Lung (tissue), 12 donors: ENCODE data around the gene TCEA3. TPM values are rescaled to one million over a fixed set of nuclear protein-coding genes. Genes with fewer than 3 reads are reported as not detected.
"Not testable (repeated sequence)": the region's sequence is repeated elsewhere in the genome, so short reads cannot be mapped to it uniquely, and the experiment has no call there.

ENCODE experiments used
- ATAC-seq: fragments of 200-7000 bp; cut with Tn5 transposase; one replicate; pipeline ENCODE4 v1.9.1; 2020; ENCODE audit warnings: moderate number of reproducible peaks; ENCODE audit not compliant: insufficient read depth, low FRiP score
- DNase-seq, 3 donors: peaks; one replicate each; pipeline ENCODE4 v3.0.0-alpha.2; 2013 to 2017
- H3K27ac ChIP-seq, 2 donors: one replicate each; pipeline ENCODE4 v1.5.1; 2013; ENCODE audit warnings: mild to moderate bottlenecking in 2 of 2, moderate library complexity in 2 of 2, control low read depth in 1 of 2, inconsistent platforms in 1 of 2, low read depth in 1 of 2, low read length in 1 of 2
- H3K27me3 ChIP-seq, 3 donors: one replicate each; pipeline ENCODE4 v1.5.1; 2013; ENCODE audit warnings: low read length in 2 of 3; ENCODE audit not compliant: control insufficient read depth in 3 of 3, insufficient read depth in 3 of 3
- H3K36me3 ChIP-seq, 4 donors: one replicate each; pipeline ENCODE4 v1.5.1; 2013; ENCODE audit warnings: low read length in 4 of 4, mild to moderate bottlenecking in 1 of 4, moderate library complexity in 1 of 4; ENCODE audit not compliant: control insufficient read depth in 4 of 4, insufficient read depth in 4 of 4
- H3K4me1 ChIP-seq, 5 donors: one replicate each; pipeline ENCODE4 v1.5.1; 2013; ENCODE audit warnings: low read length in 5 of 5, mild to moderate bottlenecking in 2 of 5, moderate library complexity in 1 of 5; ENCODE audit not compliant: control insufficient read depth in 5 of 5, insufficient read depth in 5 of 5
- H3K4me3 ChIP-seq: one replicate; pipeline ENCODE4 v1.5.1; 2013; ENCODE audit warnings: mild to moderate bottlenecking, control low read depth, moderate library complexity
- H3K9ac ChIP-seq, 2 donors: one replicate each; pipeline ENCODE4 v1.5.1; 2013; ENCODE audit warnings: low read length in 2 of 2, control low read depth in 1 of 2; ENCODE audit not compliant: insufficient read depth in 1 of 2
- H3K9me3 ChIP-seq, 4 donors: one replicate each; pipeline ENCODE4 v1.5.1; 2013; ENCODE audit warnings: low read length in 3 of 4, mild to moderate bottlenecking in 1 of 4, moderate library complexity in 1 of 4; ENCODE audit not compliant: control insufficient read depth in 4 of 4, insufficient read depth in 3 of 4
- CTCF ChIP-seq: IDR thresholded peaks from 2 replicates; pipeline ENCODE4 v1.5.1; 2012; ENCODE audit warnings: mild to moderate bottlenecking; ENCODE audit errors: control extremely low read depth, extremely low read depth
- WGBS, 2 donors: extraction: QIAGEN DNeasy Blood & Tissue Kit; methylation state at CpG; one replicate each; pipeline ENCODE4 v1.1.7; 2013; 5-methylcytosine and 5-hydroxymethylcytosine counted together
- polyA plus RNA-seq, 2 donors: library from polyadenylated mRNA; stranded (reverse); fragments of 200-250 nt; gene quantifications; one replicate each; pipeline ENCODE4 v1.2.1, GENCODE V29; 2013
- total RNA-seq, 2 donors: library from RNA; depleted of rRNA in 1 of 2; stranded (reverse); fragments of >200 nt in 1 of 2; gene quantifications; one replicate each; pipeline ENCODE4 v1.2.1, GENCODE V29; 2014 to 2021
- donor health status: control.
- donor health status: control.
- donor health status: Bipolar disorder and iron deficiency.
- donor health status: healthy.
- donor health status: DM: yes; HTN: yes; CAD: no.

The TCEA3 gene
- total and polyA plus RNA-seq, 4 donors, result 10.3 to 37.5 (median 29.9) TPM

GRCh38 chr1:23381233-23381885 lies 43.2 kb downstream of the TCEA3 start:
- 84 to 90% methylated on average over 5 of the region's 5 CpGs for WGBS, 2 donors
- ATAC-seq (no peak), DNase-seq (no peak)
- Histone ChIP-seq H3K9me3 (no peaks in the 10 kb centered on the region), H3K9ac (no peak overlapping the region), H3K27me3 (peaks cover 0 to 3% (median 0%) of the 10 kb centered on the region in 3 donors), H3K27ac (no peak overlapping the region), H3K4me1 (peaks cover 0 to 11% (median 0%) of the 10 kb centered on the region in 5 donors), H3K36me3 (peaks cover 0 to 5% (median under 1%) of the 10 kb centered on the region in 4 donors), H3K4me3 (no peak overlapping the region)
- TF ChIP-seq CTCF, result no peak

- no peaks in the 10 kb centered on the region for H3K9me3 ChIP-seq
- H3K9ac ChIP-seq, result no peak overlapping the region
- no peak overlapping the region for H3K4me3 ChIP-seq
- H3K27me3 ChIP-seq, result peaks cover 0 to under 1% (median 0%) of the 10 kb centered on the region in 3 donors
- no peak for ATAC-seq
- no peak overlapping the region for H3K27ac ChIP-seq
- peaks cover 0 to 5% (median under 1%) of the 10 kb centered on the region in 4 donors for H3K36me3 ChIP-seq
- TF ChIP-seq CTCF, result no peak
- WGBS, 2 donors, result 61 to 63% methylated on average over 5 of the region's 5 CpGs
- peaks cover 0 to 11% (median 0%) of the 10 kb centered on the region in 5 donors for H3K4me1 ChIP-seq
- no peak for DNase-seq
Measured at GRCh38 chr1:23380719-23381118, 43.8 kb downstream of the TCEA3 start.

- not testable (repeated sequence) for H3K36me3 ChIP-seq, H3K9me3 ChIP-seq, H3K27me3 ChIP-seq, H3K4me3 ChIP-seq, DNase-seq, H3K9ac ChIP-seq, ATAC-seq, H3K27ac ChIP-seq
- WGBS, 2 donors, result 68 to 82% methylated on average over 4 of the region's 4 CpGs
- peaks cover 0 to 11% (median 0%) of the 10 kb centered on the region in 5 donors for H3K4me1 ChIP-seq
Measured at GRCh38 chr1:23380236-23380635, 44.3 kb downstream of the TCEA3 start.

- TF ChIP-seq CTCF, result no peak
- H3K27ac ChIP-seq, result peak overlapping the region in 1 of 2 donors; percentile 57
- no peaks in the 10 kb centered on the region for H3K36me3 ChIP-seq
- H3K27me3 ChIP-seq, result no peaks in the 10 kb centered on the region
- ATAC-seq (peak; percentile 45), DNase-seq (no peak)
- WGBS, 2 donors, result 74 to 81% methylated on average over 19 of the region's 19 CpGs
- H3K4me1 ChIP-seq, result peaks cover 0 to 8% (median 0%) of the 10 kb centered on the region in 5 donors
- H3K9ac ChIP-seq, result no peak overlapping the region
- no peak overlapping the region for H3K4me3 ChIP-seq
- no peaks in the 10 kb centered on the region for H3K9me3 ChIP-seq
Measured at GRCh38 chr1:23376890-23377811, 47.4 kb downstream of the TCEA3 start.

- ATAC-seq, H3K27ac ChIP-seq, DNase-seq, H3K9ac ChIP-seq, H3K4me3 ChIP-seq, H3K27me3 ChIP-seq, H3K36me3 ChIP-seq, H3K9me3 ChIP-seq: not testable (repeated sequence)
- 90 to 94% methylated on average over 12 of the region's 12 CpGs for WGBS, 2 donors
- H3K4me1 ChIP-seq, result peaks cover 12 to 24% (median 18%) of the 10 kb centered on the region in 5 donors
Measured at GRCh38 chr1:23374079-23374735, 50.3 kb downstream of the TCEA3 start.
